GM23338 (cell line): ENCODE measurements around the gene RSPH6A. TPM values are rescaled to one million over a fixed set of nuclear protein-coding genes. Genes with fewer than 3 reads are reported as not detected.

Experiments
- ATAC-seq: fragments of 200-7000 bp; cut with Tn5 transposase; 3 replicates; pipeline ENCODE4 v1.9.1; 2020
- DNase-seq: peaks from one replicate; pipeline ENCODE4 v3.0.0-alpha.2; 2015; ENCODE audit warnings: low spot score
- H2AFZ ChIP-seq: fragments of 200-600 bp; sonication (generic); 2 replicates; pipeline ENCODE4 v1.8.0; 2016; ENCODE audit warnings: antibody characterized with exemption, mild to moderate bottlenecking, moderate library complexity
- H3F3A ChIP-seq: fragments of 200-600 bp; sonication (generic); replicated peaks from 2 replicates; pipeline ENCODE4 v1.8.0; 2017; ENCODE audit warnings: antibody characterized with exemption, mixed run types, low read depth
- H3K27ac ChIP-seq: fragments of 200-600 bp; sonication (generic); 2 replicates; pipeline ENCODE4 v1.6.1; 2016; ENCODE audit warnings: low read depth
- H3K27me3 ChIP-seq: fragments of 200-600 bp; sonication (generic); 2 replicates; pipeline ENCODE4 v1.8.0; 2016; ENCODE audit warnings: mild to moderate bottlenecking, mixed run types, moderate library complexity; ENCODE audit not compliant: insufficient read depth
- H3K36me3 ChIP-seq: fragments of 200-600 bp; sonication (generic); 2 replicates; pipeline ENCODE4 v1.8.0; 2016; ENCODE audit warnings: mild to moderate bottlenecking; ENCODE audit not compliant: insufficient read depth
- H3K4me1 ChIP-seq: fragments of 200-600 bp; sonication (generic); 2 replicates; pipeline ENCODE4 v1.8.0; 2016; ENCODE audit warnings: mild to moderate bottlenecking, moderate library complexity; ENCODE audit not compliant: insufficient read depth
- H3K4me2 ChIP-seq: fragments of 200-600 bp; sonication (generic); 2 replicates; pipeline ENCODE4 v1.7.1; 2017; ENCODE audit warnings: mixed run types
- H3K4me3 ChIP-seq: fragments of 200-600 bp; sonication (generic); 2 replicates; pipeline ENCODE4 v1.6.1; 2016; ENCODE audit warnings: mixed run types
- H3K79me2 ChIP-seq: fragments of 200-600 bp; sonication (generic); replicated peaks from 2 replicates; pipeline ENCODE4 v1.8.0; 2017; ENCODE audit warnings: mild to moderate bottlenecking; ENCODE audit not compliant: insufficient read depth
- H3K9me2 ChIP-seq: fragments of 200-600 bp; sonication (generic); 2 replicates; pipeline ENCODE4 v1.8.0; 2017; ENCODE audit not compliant: insufficient read depth
- H4K20me1 ChIP-seq: fragments of 200-600 bp; sonication (generic); replicated peaks from 2 replicates; pipeline ENCODE4 v1.8.0; 2017; ENCODE audit warnings: mild to moderate bottlenecking; ENCODE audit not compliant: insufficient read depth
- H3K27ac Mint-ChIP-seq: 2 replicates; pipeline ENCODE4 v1.8.0; 2020; ENCODE audit warnings: inconsistent platforms, mild to moderate bottlenecking, moderate library complexity, mixed read lengths
- H3K27me3 Mint-ChIP-seq: 3 replicates; pipeline ENCODE4 v1.8.0; 2022; ENCODE audit warnings: low read depth, mild to moderate bottlenecking, moderate library complexity, mixed read lengths, inconsistent platforms; ENCODE audit not compliant: insufficient read depth, poor library complexity
- H3K36me3 Mint-ChIP-seq: 3 replicates; pipeline ENCODE4 v1.8.0; 2021; ENCODE audit warnings: low read depth, mild to moderate bottlenecking, inconsistent platforms, moderate library complexity, mixed read lengths
- H3K4me1 Mint-ChIP-seq: 3 replicates; pipeline ENCODE4 v1.8.0; 2020; ENCODE audit warnings: mild to moderate bottlenecking, inconsistent platforms, mixed read lengths
- H3K4me3 Mint-ChIP-seq: 3 replicates; pipeline ENCODE4 v1.8.0; 2021; ENCODE audit warnings: moderate library complexity, mild to moderate bottlenecking, inconsistent platforms, mixed read lengths
- H3K9me3 Mint-ChIP-seq: 3 replicates; pipeline ENCODE4 v1.8.0; 2020; ENCODE audit warnings: moderate library complexity, mild to moderate bottlenecking, inconsistent platforms, mixed read lengths
- CREB1 ChIP-seq: fragments of 250-450 bp; sonication (Bioruptor Pico); IDR thresholded peaks from 2 replicates; pipeline ENCODE4 v1.5.0; 2020; ENCODE audit warnings: low read depth, mild to moderate bottlenecking, moderate library complexity
- EZH2phosphoT487 ChIP-seq: fragments of 200-600 bp; sonication (generic); IDR thresholded peaks from one replicate; pipeline ENCODE4 v1.8.1; 2018; ENCODE audit warnings: antibody characterized with exemption; ENCODE audit not compliant: unreplicated experiment
- POLR2AphosphoS5 ChIP-seq: IDR thresholded peaks from 2 replicates; pipeline ENCODE4 v1.6.1; 2016; ENCODE audit warnings: antibody characterized with exemption, low read depth
- polyA plus RNA-seq: library from polyadenylated mRNA; unstranded; fragments of >200 nt; fragmentation: Nextera tagmentation; extraction: Ambion mirVana; gene quantifications from 2 replicates; pipeline ENCODE4 v1.2.1, GENCODE V29; 2016
- total RNA-seq: library from RNA; depleted of rRNA; stranded (reverse); fragments of >200 nt; shearing (Covaris generic); gene quantifications from 2 replicates; pipeline ENCODE4 v1.2.3, GENCODE V29; 2014
- TF ChIP-seq, protein P1 (sequence below): IDR thresholded peaks from one replicate; pipeline ENCODE4 v1.6.1; 2018; ENCODE audit warnings: antibody characterized with exemption; ENCODE audit not compliant: unreplicated experiment
- TF ChIP-seq, protein P2 (sequence below), 2 experiments: fragments of 200-600 bp in 1 of 2; sonication (generic) in 1 of 2; conservative IDR thresholded peaks; 2 replicates each; pipeline versions ENCODE4 v1.5.1 to v1.6.1; 2016 to 2017; ENCODE audit warnings: antibody characterized with exemption in 2 of 2, low read depth in 2 of 2, mild to moderate bottlenecking in 2 of 2, moderate library complexity in 1 of 2

The RSPH6A gene
- total and polyA plus RNA-seq, 2 experiments from 2014 or later, result 0.11 to 0.21 TPM

DNA sequence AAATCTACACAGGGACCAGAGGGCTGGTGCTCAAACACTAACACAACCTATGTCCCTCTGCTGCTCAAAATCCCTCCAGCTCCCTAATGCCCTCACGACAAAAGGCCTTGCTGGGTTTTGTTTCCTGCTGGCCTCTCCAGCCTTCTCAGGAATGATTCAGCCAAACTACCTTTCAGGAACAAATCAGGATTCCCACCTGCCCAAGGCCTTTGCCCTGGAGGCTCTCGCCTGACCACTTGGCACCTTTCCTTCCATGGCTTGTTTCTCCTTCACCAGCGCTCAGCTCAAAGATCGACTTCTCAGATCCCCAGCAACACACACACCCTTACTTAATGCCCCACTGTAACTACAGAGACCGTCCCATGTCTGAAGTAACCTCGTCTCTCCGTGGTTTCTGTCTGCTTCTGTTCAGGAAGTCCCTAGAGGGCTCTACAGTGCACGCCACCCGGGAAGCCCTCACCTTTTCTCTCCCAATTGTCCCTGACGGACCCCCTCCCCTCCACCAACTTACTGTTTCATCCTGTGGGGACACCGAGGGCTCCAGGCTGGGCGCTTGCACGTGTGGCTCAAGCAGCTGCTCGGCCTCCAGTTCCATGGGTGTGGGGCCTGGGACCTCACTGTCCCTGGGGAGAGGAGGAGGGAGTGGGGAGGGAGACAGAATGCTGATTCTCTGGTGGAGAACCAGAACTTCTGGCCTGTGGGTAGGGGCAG, 42.8 kb downstream of the RSPH6A start:
- Mint-ChIP-seq H3K27me3 (peaks cover 36% of the 10 kb centered on the region), H3K27ac (peak overlapping the region; percentile 78), H3K9me3 (no peaks in the 10 kb centered on the region; the same call in 2 of the 3 replicates), H3K4me1 (peaks cover 15% of the 10 kb centered on the region), H3K36me3 (peaks cover 33% of the 10 kb centered on the region), H3K4me3 (peak overlapping the region; percentile 40; the same call in 2 of the 3 replicates)
- Histone ChIP-seq H4K20me1 (peaks cover 3% of the 10 kb centered on the region; the same call in 1 of the 2 replicates), H2AFZ (no peak overlapping the region), H3F3A (peaks cover 30% of the 10 kb centered on the region), H3K27me3 (no peaks in the 10 kb centered on the region), H3K9me2 (no peaks in the 10 kb centered on the region), H3K4me3 (peak overlapping the region; percentile 76; the same call in 1 of the 2 replicates), H3K4me2 (no peak overlapping the region), H3K4me1 (peaks cover 9% of the 10 kb centered on the region; the same call in 1 of the 2 replicates), H3K27ac (no peak overlapping the region; the same call in 1 of the 2 replicates), H3K36me3 (0 out of 2 replicates have a peak, but pooled peaks cover 3% of the 10 kb centered on the region), H3K79me2 (no peaks in the 10 kb centered on the region)
- TF ChIP-seq CREB1 (CRISPR knock-in tag), result no peak
- TF ChIP-seq, protein P1, sequence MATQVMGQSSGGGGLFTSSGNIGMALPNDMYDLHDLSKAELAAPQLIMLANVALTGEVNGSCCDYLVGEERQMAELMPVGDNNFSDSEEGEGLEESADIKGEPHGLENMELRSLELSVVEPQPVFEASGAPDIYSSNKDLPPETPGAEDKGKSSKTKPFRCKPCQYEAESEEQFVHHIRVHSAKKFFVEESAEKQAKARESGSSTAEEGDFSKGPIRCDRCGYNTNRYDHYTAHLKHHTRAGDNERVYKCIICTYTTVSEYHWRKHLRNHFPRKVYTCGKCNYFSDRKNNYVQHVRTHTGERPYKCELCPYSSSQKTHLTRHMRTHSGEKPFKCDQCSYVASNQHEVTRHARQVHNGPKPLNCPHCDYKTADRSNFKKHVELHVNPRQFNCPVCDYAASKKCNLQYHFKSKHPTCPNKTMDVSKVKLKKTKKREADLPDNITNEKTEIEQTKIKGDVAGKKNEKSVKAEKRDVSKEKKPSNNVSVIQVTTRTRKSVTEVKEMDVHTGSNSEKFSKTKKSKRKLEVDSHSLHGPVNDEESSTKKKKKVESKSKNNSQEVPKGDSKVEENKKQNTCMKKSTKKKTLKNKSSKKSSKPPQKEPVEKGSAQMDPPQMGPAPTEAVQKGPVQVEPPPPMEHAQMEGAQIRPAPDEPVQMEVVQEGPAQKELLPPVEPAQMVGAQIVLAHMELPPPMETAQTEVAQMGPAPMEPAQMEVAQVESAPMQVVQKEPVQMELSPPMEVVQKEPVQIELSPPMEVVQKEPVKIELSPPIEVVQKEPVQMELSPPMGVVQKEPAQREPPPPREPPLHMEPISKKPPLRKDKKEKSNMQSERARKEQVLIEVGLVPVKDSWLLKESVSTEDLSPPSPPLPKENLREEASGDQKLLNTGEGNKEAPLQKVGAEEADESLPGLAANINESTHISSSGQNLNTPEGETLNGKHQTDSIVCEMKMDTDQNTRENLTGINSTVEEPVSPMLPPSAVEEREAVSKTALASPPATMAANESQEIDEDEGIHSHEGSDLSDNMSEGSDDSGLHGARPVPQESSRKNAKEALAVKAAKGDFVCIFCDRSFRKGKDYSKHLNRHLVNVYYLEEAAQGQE, result no peak
- TF ChIP-seq EZH2phosphoT487, result no peak
- TF ChIP-seq POLR2AphosphoS5, result 0 out of 2 replicates have a peak, but pooled peaks have one; percentile 11
- ATAC-seq (no peak), DNase-seq (no peak)

DNA sequence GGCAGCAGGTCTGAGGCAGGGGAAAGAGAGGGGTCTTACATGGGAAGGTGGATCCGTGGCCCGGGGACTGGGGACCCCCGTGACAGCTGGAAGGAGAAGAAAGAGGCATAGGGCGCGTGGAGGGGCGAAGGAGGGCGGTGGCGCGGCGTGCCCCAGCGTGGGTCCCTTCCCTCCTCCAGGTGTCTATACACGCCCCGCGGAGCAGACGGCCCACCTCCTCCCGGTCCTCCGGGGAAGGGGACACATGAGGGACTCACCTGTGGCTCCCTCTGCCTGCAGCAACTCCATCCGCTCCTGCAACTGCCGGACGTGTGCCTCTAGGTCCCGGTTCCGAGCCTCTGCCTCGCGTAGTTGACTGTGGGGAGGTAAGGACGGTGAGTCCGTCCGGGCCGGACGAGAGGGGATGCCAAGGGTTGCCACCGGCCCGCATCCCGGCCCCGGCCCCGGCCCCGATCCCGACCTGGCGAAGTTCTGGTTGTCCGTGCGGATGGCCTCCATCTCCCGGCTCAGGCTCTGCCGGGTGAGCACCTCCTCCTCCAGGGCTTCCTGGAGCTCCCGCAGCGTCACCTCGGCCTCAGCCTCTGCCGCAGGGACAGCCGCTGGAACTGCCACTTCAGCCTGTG, 43.7 kb downstream of the RSPH6A start:
- peaks cover 29% of the 10 kb centered on the region for H3F3A ChIP-seq
- H3K27ac ChIP-seq, result peak overlapping the region; percentile 80
- Mint-ChIP-seq H3K4me3 (peak overlapping the region; percentile 91), H3K27ac (peak overlapping the region; percentile 82), H3K27me3 (peaks cover 33% of the 10 kb centered on the region), H3K4me1 (peaks cover 15% of the 10 kb centered on the region), H3K9me3 (no peaks in the 10 kb centered on the region; the same call in 2 of the 3 replicates), H3K36me3 (peaks cover 25% of the 10 kb centered on the region)
- H2AFZ ChIP-seq, result no peak overlapping the region
- peaks cover 3% of the 10 kb centered on the region; the same call in 1 of the 2 replicates for H4K20me1 ChIP-seq
- no peaks in the 10 kb centered on the region for H3K79me2 ChIP-seq
- peak overlapping the region; percentile 87 for H3K4me2 ChIP-seq
- no peaks in the 10 kb centered on the region for H3K27me3 ChIP-seq
- TF ChIP-seq, protein P2, sequence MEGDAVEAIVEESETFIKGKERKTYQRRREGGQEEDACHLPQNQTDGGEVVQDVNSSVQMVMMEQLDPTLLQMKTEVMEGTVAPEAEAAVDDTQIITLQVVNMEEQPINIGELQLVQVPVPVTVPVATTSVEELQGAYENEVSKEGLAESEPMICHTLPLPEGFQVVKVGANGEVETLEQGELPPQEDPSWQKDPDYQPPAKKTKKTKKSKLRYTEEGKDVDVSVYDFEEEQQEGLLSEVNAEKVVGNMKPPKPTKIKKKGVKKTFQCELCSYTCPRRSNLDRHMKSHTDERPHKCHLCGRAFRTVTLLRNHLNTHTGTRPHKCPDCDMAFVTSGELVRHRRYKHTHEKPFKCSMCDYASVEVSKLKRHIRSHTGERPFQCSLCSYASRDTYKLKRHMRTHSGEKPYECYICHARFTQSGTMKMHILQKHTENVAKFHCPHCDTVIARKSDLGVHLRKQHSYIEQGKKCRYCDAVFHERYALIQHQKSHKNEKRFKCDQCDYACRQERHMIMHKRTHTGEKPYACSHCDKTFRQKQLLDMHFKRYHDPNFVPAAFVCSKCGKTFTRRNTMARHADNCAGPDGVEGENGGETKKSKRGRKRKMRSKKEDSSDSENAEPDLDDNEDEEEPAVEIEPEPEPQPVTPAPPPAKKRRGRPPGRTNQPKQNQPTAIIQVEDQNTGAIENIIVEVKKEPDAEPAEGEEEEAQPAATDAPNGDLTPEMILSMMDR (conservative IDR thresholded peaks at IDR 0.05; ENCODE audit: low read depth in 2 of 2), result peak in 1 of 2 experiments; percentile 21; a peak in 2 of 4 replicates
- TF ChIP-seq CREB1 (CRISPR knock-in tag), result no peak
- DNase-seq, result peak; percentile 62
- H3K4me3 ChIP-seq, result peak overlapping the region; percentile 76
- ATAC-seq, result no peak
- H3K36me3 ChIP-seq, result 0 out of 2 replicates have a peak, but pooled peaks cover 3% of the 10 kb centered on the region
- no peaks in the 10 kb centered on the region for H3K9me2 ChIP-seq
- peaks cover 15% of the 10 kb centered on the region; the same call in 1 of the 2 replicates for H3K4me1 ChIP-seq
